H9 (cell line): ENCODE data around the gene CD28. TPM values are rescaled to one million over a fixed set of nuclear protein-coding genes. Genes with fewer than 3 reads are reported as not detected.

ENCODE experiments used
- DNase-seq: peaks from one replicate; pipeline ENCODE4 v3.0.0-alpha.2; 2017
- H2AFZ ChIP-seq: one replicate; pipeline ENCODE4 v1.6.1; 2013; ENCODE audit warnings: mild to moderate bottlenecking, low read length, control low read depth, moderate library complexity
- H2AK5ac ChIP-seq: 2 replicates; pipeline ENCODE4 v1.6.1; 2013; ENCODE audit warnings: low read length, control low read depth, mixed read lengths; ENCODE audit not compliant: insufficient read length
- H2BK120ac ChIP-seq: one replicate; pipeline ENCODE4 v1.6.1; 2013; ENCODE audit warnings: low read depth, mild to moderate bottlenecking, low read length, control low read depth, inconsistent platforms; ENCODE audit not compliant: poor library complexity, severe bottlenecking
- H2BK12ac ChIP-seq: 2 replicates; pipeline ENCODE4 v1.6.1; 2013; ENCODE audit warnings: low read length, control low read depth, mixed read lengths, low read depth; ENCODE audit not compliant: insufficient read length
- H2BK15ac ChIP-seq: 2 replicates; pipeline ENCODE4 v1.6.1; 2013; ENCODE audit warnings: low read depth, low read length, control low read depth
- H2BK20ac ChIP-seq: one replicate; pipeline ENCODE4 v1.6.1; 2013; ENCODE audit warnings: low read depth, mild to moderate bottlenecking, low read length, control low read depth, inconsistent platforms; ENCODE audit not compliant: poor library complexity, severe bottlenecking
- H2BK5ac ChIP-seq: 2 replicates; pipeline ENCODE4 v1.6.1; 2013; ENCODE audit warnings: low read length, control low read depth, mixed read lengths; ENCODE audit not compliant: insufficient read length
- H3K14ac ChIP-seq: 2 replicates; pipeline ENCODE4 v1.6.1; 2013; ENCODE audit warnings: low read length, control low read depth; ENCODE audit not compliant: insufficient read depth
- H3K18ac ChIP-seq: 2 replicates; pipeline ENCODE4 v1.6.1; 2013; ENCODE audit warnings: low read depth, mild to moderate bottlenecking, mixed read lengths, low read length, control low read depth; ENCODE audit not compliant: insufficient read length
- H3K23ac ChIP-seq: 2 replicates; pipeline ENCODE4 v1.6.1; 2013; ENCODE audit warnings: low read length, control low read depth, mixed read lengths, low read depth; ENCODE audit not compliant: insufficient read length
- H3K23me2 ChIP-seq: 2 replicates; pipeline ENCODE4 v1.6.1; 2013; ENCODE audit warnings: low read depth, mild to moderate bottlenecking, mixed read lengths, low read length, control low read depth; ENCODE audit not compliant: insufficient read length, poor library complexity, severe bottlenecking
- H3K27ac ChIP-seq: 2 replicates; pipeline ENCODE4 v1.5.1; 2013; ENCODE audit warnings: low read length, control low read depth, mixed read lengths, low read depth; ENCODE audit not compliant: insufficient read length
- H3K27me3 ChIP-seq: 2 replicates; pipeline ENCODE4 v1.6.1; 2013; ENCODE audit warnings: low read length, control low read depth, inconsistent platforms; ENCODE audit not compliant: insufficient read depth
- H3K4ac ChIP-seq: 2 replicates; pipeline ENCODE4 v1.6.1; 2013; ENCODE audit warnings: low read depth, mild to moderate bottlenecking, control low read depth, inconsistent platforms, low read length, moderate library complexity
- H3K4me1 ChIP-seq: 2 replicates; pipeline ENCODE4 v1.6.1; 2013; ENCODE audit warnings: low read length, control low read depth, inconsistent platforms; ENCODE audit not compliant: insufficient read depth
- H3K4me2 ChIP-seq: 2 replicates; pipeline ENCODE4 v1.6.1; 2013; ENCODE audit warnings: low read length, control low read depth, mixed read lengths; ENCODE audit not compliant: insufficient read length, insufficient read depth
- H3K56ac ChIP-seq: 2 replicates; pipeline ENCODE4 v1.6.1; 2013; ENCODE audit warnings: low read depth, mild to moderate bottlenecking, mixed read lengths, low read length, control low read depth; ENCODE audit not compliant: insufficient read length
- H3K79me1 ChIP-seq: 2 replicates; pipeline ENCODE4 v1.6.1; 2013; ENCODE audit warnings: low read depth, mild to moderate bottlenecking, moderate library complexity, low read length, control low read depth, inconsistent platforms; ENCODE audit not compliant: insufficient read depth, poor library complexity, severe bottlenecking
- H3K79me2 ChIP-seq: 2 replicates; pipeline ENCODE4 v1.6.1; 2013; ENCODE audit warnings: low read length, control low read depth, inconsistent platforms; ENCODE audit not compliant: insufficient read depth
- H3K9ac ChIP-seq: 2 replicates; pipeline ENCODE4 v1.6.1; 2013; ENCODE audit warnings: low read length, control low read depth, mixed read lengths; ENCODE audit not compliant: insufficient read length; ENCODE audit errors: extremely low read depth
- H3K9me3 ChIP-seq: one replicate; pipeline ENCODE4 v1.6.1; 2013; ENCODE audit warnings: low read depth, low read length, inconsistent platforms; ENCODE audit not compliant: control insufficient read depth
- H3T11ph ChIP-seq: one replicate; pipeline ENCODE4 v1.6.1; 2013; ENCODE audit warnings: mild to moderate bottlenecking, low read length, control low read depth, inconsistent platforms
- H4K20me1 ChIP-seq: one replicate; pipeline ENCODE4 v1.6.1; 2013; ENCODE audit not compliant: control insufficient read depth, insufficient read length, insufficient read depth
- H4K5ac ChIP-seq: 2 replicates; pipeline ENCODE4 v1.6.1; 2013; ENCODE audit warnings: low read depth, mild to moderate bottlenecking, mixed read lengths, low read length, control low read depth; ENCODE audit not compliant: insufficient read length
- H4K8ac ChIP-seq: replicated peaks from 2 replicates; pipeline ENCODE4 v1.6.1; 2013; ENCODE audit warnings: low read length, control low read depth, mixed read lengths, low read depth; ENCODE audit not compliant: insufficient read length
- H4K91ac ChIP-seq: 2 replicates; pipeline ENCODE4 v1.6.1; 2013; ENCODE audit warnings: low read depth, mild to moderate bottlenecking, moderate library complexity, mixed read lengths, low read length, control low read depth; ENCODE audit not compliant: insufficient read length
- H3K27ac Mint-ChIP-seq, 3 experiments: 2 replicates in 2 of 3; 3 replicates in 1 of 3; pipeline ENCODE4 v1.8.0; 2020 to 2021; ENCODE audit warnings: mixed read lengths in 3 of 3, mild to moderate bottlenecking in 1 of 3, moderate library complexity in 1 of 3
- H3K27me3 Mint-ChIP-seq: 2 replicates; pipeline ENCODE4 v1.8.0; 2021; ENCODE audit warnings: low read depth, mild to moderate bottlenecking, moderate library complexity, mixed read lengths
- H3K36me3 Mint-ChIP-seq, 3 experiments: 2 replicates in 2 of 3; 3 replicates in 1 of 3; pipeline ENCODE4 v1.8.0; 2020 to 2021; ENCODE audit warnings: low read depth in 3 of 3, mixed read lengths in 3 of 3; ENCODE audit not compliant: insufficient read depth in 1 of 3
- H3K4me1 Mint-ChIP-seq, 2 experiments: 2 replicates each; pipeline ENCODE4 v1.8.0; 2020; ENCODE audit warnings: mixed read lengths in 2 of 2
- H3K4me3 Mint-ChIP-seq, 2 experiments: 2 replicates in 1 of 2; 3 replicates in 1 of 2; pipeline ENCODE4 v1.8.0; 2020 to 2021; ENCODE audit warnings: mild to moderate bottlenecking in 2 of 2, mixed read lengths in 2 of 2, moderate library complexity in 1 of 2
- H3K9me3 Mint-ChIP-seq, 2 experiments: 2 replicates in 1 of 2; 3 replicates in 1 of 2; pipeline ENCODE4 v1.8.0; 2020; ENCODE audit warnings: mild to moderate bottlenecking in 2 of 2, mixed read lengths in 2 of 2, moderate library complexity in 1 of 2
- WGBS: extraction: QIAGEN DNeasy Blood & Tissue Kit; methylation state at CpG from one replicate; pipeline ENCODE4 v1.1.7; 2013; ENCODE audit warnings: missing lambda C conversion rate, low lambda C conversion rate, mixed read lengths; ENCODE audit not compliant: insufficient read length; ENCODE audit errors: extremely low coverage; 5-methylcytosine and 5-hydroxymethylcytosine counted together
- total RNA-seq: library from RNA; stranded (reverse); gene quantifications from 2 replicates; pipeline ENCODE4 v1.2.1, GENCODE V29; 2021
- TF ChIP-seq, protein P1 (sequence below): fragments of 200-600 bp; sonication (generic); conservative IDR thresholded peaks from 3 replicates; pipeline ENCODE4 v1.8.0; 2021; ENCODE audit warnings: antibody characterized with exemption, mild to moderate bottlenecking

The CD28 gene
- total RNA-seq, 1 experiment from 2014 or later: not detected

DNA sequence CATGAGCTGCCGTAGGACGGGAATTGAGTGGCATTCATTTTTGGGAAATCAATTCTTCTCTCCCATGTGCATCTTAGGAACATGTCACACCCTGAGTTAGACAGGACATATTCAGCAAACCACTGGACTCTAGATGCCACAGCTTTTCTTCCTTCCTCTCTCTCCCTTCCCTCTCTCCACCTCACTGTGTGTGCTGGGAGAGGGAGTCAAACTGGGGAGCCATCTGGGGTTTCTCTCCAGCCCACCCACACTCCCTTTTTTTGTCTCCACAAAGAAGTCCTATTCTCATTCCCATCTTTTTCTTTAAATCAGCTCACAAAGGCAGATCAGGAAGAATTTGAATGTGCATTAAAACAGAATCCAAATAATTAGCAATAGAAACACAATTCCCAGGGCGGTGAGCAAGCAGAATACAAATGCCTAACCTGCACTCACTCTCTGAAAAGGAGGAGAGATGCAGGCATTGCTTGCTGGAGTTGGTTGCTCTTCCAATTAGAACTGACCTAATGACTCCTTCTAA, 15.4 kb downstream of the CD28 start:
- Histone ChIP-seq H4K91ac (no peak overlapping the region), H3K4me2 (peak overlapping the region; percentile 13), H3K18ac (no peak overlapping the region), H2BK120ac (no peak overlapping the region), H4K20me1 (no peaks in the 10 kb centered on the region), H3K4me1 (peaks cover 10% of the 10 kb centered on the region; the same call in 1 of the 2 replicates), H3K79me1 (no peaks in the 10 kb centered on the region), H3K56ac (no peak overlapping the region), H3T11ph (no peak overlapping the region), H3K23me2 (no peaks in the 10 kb centered on the region), H3K9me3 (no peaks in the 10 kb centered on the region), H2BK15ac (no peak overlapping the region), H2BK5ac (no peak overlapping the region), H3K14ac (no peak overlapping the region), H4K5ac (no peak overlapping the region), H3K27me3 (no peaks in the 10 kb centered on the region), H3K27ac (peak overlapping the region; percentile 61), H2AFZ (peak overlapping the region; percentile 86), H2BK12ac (no peak overlapping the region), H2AK5ac (no peak overlapping the region), H4K8ac (no peak overlapping the region), H2BK20ac (no peak overlapping the region), H3K79me2 (no peaks in the 10 kb centered on the region), H3K9ac (no peak overlapping the region), H3K23ac (no peak overlapping the region), H3K4ac (no peak overlapping the region)
- Mint-ChIP-seq H3K4me1 (peaks cover 37 to 38% of the 10 kb centered on the region in 2 experiments), H3K4me3 (no peak overlapping the region; a peak in 1 of 5 replicates), H3K27ac (peak overlapping the region; percentile 0 to 96 (median 94); a peak in 4 of 7 replicates), H3K9me3 (no peaks in the 10 kb centered on the region), H3K36me3 (peaks cover 0 to 12% (median 0%) of the 10 kb centered on the region in 3 experiments; a peak in 2 of 7 replicates), H3K27me3 (no peaks in the 10 kb centered on the region)
- no CpG with 5 or more reads among the region's 3 CpGs for WGBS
- no peak for DNase-seq
- TF ChIP-seq, protein P1, sequence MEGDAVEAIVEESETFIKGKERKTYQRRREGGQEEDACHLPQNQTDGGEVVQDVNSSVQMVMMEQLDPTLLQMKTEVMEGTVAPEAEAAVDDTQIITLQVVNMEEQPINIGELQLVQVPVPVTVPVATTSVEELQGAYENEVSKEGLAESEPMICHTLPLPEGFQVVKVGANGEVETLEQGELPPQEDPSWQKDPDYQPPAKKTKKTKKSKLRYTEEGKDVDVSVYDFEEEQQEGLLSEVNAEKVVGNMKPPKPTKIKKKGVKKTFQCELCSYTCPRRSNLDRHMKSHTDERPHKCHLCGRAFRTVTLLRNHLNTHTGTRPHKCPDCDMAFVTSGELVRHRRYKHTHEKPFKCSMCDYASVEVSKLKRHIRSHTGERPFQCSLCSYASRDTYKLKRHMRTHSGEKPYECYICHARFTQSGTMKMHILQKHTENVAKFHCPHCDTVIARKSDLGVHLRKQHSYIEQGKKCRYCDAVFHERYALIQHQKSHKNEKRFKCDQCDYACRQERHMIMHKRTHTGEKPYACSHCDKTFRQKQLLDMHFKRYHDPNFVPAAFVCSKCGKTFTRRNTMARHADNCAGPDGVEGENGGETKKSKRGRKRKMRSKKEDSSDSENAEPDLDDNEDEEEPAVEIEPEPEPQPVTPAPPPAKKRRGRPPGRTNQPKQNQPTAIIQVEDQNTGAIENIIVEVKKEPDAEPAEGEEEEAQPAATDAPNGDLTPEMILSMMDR: no peak
